GM12873 (cell line): ENCODE measurements around the gene DDA1.

Source experiments
- CTCF ChIP-seq: IDR thresholded peaks from 2 replicates; pipeline ENCODE4 v1.5.1; 2012; ENCODE audit warnings: low read depth, mild to moderate bottlenecking, moderate library complexity, low read length, control low read depth; ENCODE audit not compliant: insufficient read depth; ENCODE audit errors: missing control alignments

Gene DDA1

GRCh38 chr19:17319473-17320238, 10.3 kb downstream of the DDA1 start:
- TF ChIP-seq CTCF, result no peak

- TF ChIP-seq CTCF, result no peak
Measured at GRCh38 chr19:17320435-17320834, 11.1 kb downstream of the DDA1 start.

GRCh38 chr19:17321655-17322489, 12.5 kb downstream of the DDA1 start:
- no peak for TF ChIP-seq CTCF

- no peak for TF ChIP-seq CTCF
Measured at GRCh38 chr19:17322854-17323253, 13.5 kb downstream of the DDA1 start.

GRCh38 chr19:17323300-17323963, 14.1 kb downstream of the DDA1 start:
- no peak for TF ChIP-seq CTCF

- no peak for TF ChIP-seq CTCF
Measured at GRCh38 chr19:17323964-17324332, 14.6 kb downstream of the DDA1 start.
